Measurements from ENCODE around the gene TGFBR3L. TPM values are rescaled to one million over a fixed set of nuclear protein-coding genes. Genes with fewer than 3 reads are reported as not detected.

Gene TGFBR3L
- total and polyA plus RNA-seq, 10 of the 15 experiments (the other 5 are each of a cell fraction or from before 2014, with no cell fraction given) = 0.20 to 0.23 TPM; not detected in 8

GRCh38 chr19:7924241-7924640 is 9.6 kb downstream of the TGFBR3L start:
- CTCF ChIA-PET = interaction anchor here (1.1 to 1.4 kb wide), 2 partner anchors 46 to 72 kb away, joined by 3 read pairs; no protein-coding TSS in a partner anchor
- no TSS peak for BruUV-seq (replicated peaks)
- H3K4me2 ChIP-seq (ENCODE audit: control insufficient read depth, insufficient read depth) = no peak overlapping the region
- no peak overlapping the region for H3K9ac ChIP-seq (ENCODE audit: control insufficient read depth, insufficient read depth, low read length)
- H3K79me2 ChIP-seq (ENCODE audit: control insufficient read depth, insufficient read depth, low read length) = no peaks in the 10 kb centered on the region
- WGBS (ENCODE audit: insufficient coverage, insufficient replicate concordance, low lambda C conversion rate, missing lambda C conversion rate) = 66% methylated on average over 12 of the region's 12 CpGs
- RAD21 ChIA-PET (ENCODE audit: unreplicated experiment) = interaction anchor here (0.7 kb wide), 1 partner anchor 145 kb away, joined by 3 read pairs; no protein-coding TSS in a partner anchor
- SMC1A ChIA-PET (ENCODE audit: uncharacterized antibody, unreplicated experiment) = interaction anchor here (0.6 kb wide), 1 partner anchor 28 kb away, joined by 3 read pairs; no protein-coding TSS in a partner anchor
- TF ChIP-seq, protein P1, sequence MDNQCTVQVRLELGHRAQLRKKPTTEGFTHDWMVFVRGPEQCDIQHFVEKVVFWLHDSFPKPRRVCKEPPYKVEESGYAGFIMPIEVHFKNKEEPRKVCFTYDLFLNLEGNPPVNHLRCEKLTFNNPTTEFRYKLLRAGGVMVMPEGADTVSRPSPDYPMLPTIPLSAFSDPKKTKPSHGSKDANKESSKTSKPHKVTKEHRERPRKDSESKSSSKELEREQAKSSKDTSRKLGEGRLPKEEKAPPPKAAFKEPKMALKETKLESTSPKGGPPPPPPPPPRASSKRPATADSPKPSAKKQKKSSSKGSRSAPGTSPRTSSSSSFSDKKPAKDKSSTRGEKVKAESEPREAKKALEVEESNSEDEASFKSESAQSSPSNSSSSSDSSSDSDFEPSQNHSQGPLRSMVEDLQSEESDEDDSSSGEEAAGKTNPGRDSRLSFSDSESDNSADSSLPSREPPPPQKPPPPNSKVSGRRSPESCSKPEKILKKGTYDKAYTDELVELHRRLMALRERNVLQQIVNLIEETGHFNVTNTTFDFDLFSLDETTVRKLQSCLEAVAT (IDR thresholded peaks at IDR 0.05) = no peak
- TF ChIP-seq SMC3 (IDR thresholded peaks at IDR 0.05; ENCODE audit: borderline replicate concordance, low read length) (no peak), RCOR1 (conservative IDR thresholded peaks at IDR 0.05; ENCODE audit: low read depth, low read length) (no peak), ZSCAN29 (IDR thresholded peaks at IDR 0.05) (no peak), PML (IDR thresholded peaks at IDR 0.05; ENCODE audit: low read length) (no peak), CUX1 (IDR thresholded peaks at IDR 0.05; ENCODE audit: insufficient replicate concordance, low read depth, low read length) (no peak), STAT1 (conservative IDR thresholded peaks at IDR 0.05) (no peak), MXI1 (IDR thresholded peaks at IDR 0.05; ENCODE audit: low read depth, low read length) (no peak), GABPA (IDR thresholded peaks at IDR 0.05; ENCODE audit: low read depth) (no peak), ZNF687 (IDR thresholded peaks at IDR 0.05) (no peak), ASH2L (IDR thresholded peaks at IDR 0.05; ENCODE audit: borderline replicate concordance, low read depth) (no peak), RFX5 (IDR thresholded peaks at IDR 0.05; ENCODE audit: low read depth, low read length) (no peak)
- TF ChIP-seq, protein P2, sequence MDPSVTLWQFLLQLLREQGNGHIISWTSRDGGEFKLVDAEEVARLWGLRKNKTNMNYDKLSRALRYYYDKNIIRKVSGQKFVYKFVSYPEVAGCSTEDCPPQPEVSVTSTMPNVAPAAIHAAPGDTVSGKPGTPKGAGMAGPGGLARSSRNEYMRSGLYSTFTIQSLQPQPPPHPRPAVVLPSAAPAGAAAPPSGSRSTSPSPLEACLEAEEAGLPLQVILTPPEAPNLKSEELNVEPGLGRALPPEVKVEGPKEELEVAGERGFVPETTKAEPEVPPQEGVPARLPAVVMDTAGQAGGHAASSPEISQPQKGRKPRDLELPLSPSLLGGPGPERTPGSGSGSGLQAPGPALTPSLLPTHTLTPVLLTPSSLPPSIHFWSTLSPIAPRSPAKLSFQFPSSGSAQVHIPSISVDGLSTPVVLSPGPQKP (IDR thresholded peaks at IDR 0.05; ENCODE audit: low read depth, low read length) = no peak
- H2AFZ ChIP-seq (ENCODE audit: control insufficient read depth, low read depth, low read length) = no peak overlapping the region
- H3K4me1 ChIP-seq (ENCODE audit: control insufficient read depth, insufficient read depth, low read length) = peaks cover 11% of the 10 kb centered on the region
- no peaks in the 10 kb centered on the region for H3K27me3 ChIP-seq (replicated peaks in 1 of 2; ENCODE audit: control insufficient read depth in 2 of 2, insufficient read depth in 2 of 2, low read length in 1 of 2)
- FAIRE-seq (no peak), DNase-seq (ENCODE audit: low read depth, low spot score) (no peak), ATAC-seq (no peak)
- H3K9me3 ChIP-seq (replicated peaks; ENCODE audit: control insufficient read depth, insufficient read depth, low read length) = no peaks in the 10 kb centered on the region
- POLR2A ChIA-PET = interaction anchor here (0.6 kb wide), 1 partner anchor 558 kb away, joined by 3 read pairs; no protein-coding TSS in a partner anchor
- H3K27ac ChIP-seq (ENCODE audit: control insufficient read depth, insufficient read depth) = no peak overlapping the region
- H3K36me3 ChIP-seq (ENCODE audit: control insufficient read depth in 2 of 2, insufficient read depth in 2 of 2, low read length in 1 of 2) = peaks cover 0 to 3% of the 10 kb centered on the region in 2 experiments; a peak in 2 of 4 replicates
- H4K20me1 ChIP-seq (ENCODE audit: control insufficient read depth, insufficient read depth) = no peaks in the 10 kb centered on the region; the same call in 1 of the 2 replicates
- H3K4me3 ChIP-seq = no peak overlapping the region
- in situ Hi-C loops (cut with MboI) (no loop called here), intact Hi-C loops (cut with micrococcal nuclease; ENCODE audit: unreplicated experiment) (no loop called here)

Data from GM12878 (cell line).